Body of pancreas (tissue), 4 donors: ENCODE data around the gene STMP1.

Source experiments
- CTCF ChIP-seq, 7 experiments: fragments of 450-650 bp in 4 of 7; fragments of 200-600 bp in 3 of 7; sonication (generic) in 3 of 7; IDR thresholded peaks; one replicate each; pipeline ENCODE4 v1.5.1; 2016 to 2019; ENCODE audit warnings: antibody characterized with exemption in 7 of 7
- POLR2A ChIP-seq, 3 donors: fragments of 450-650 bp; IDR thresholded peaks; one replicate each; pipeline ENCODE4 v1.6.1; 2016; ENCODE audit warnings: antibody characterized with exemption in 3 of 3, mild to moderate bottlenecking in 2 of 3

GRCh38 chr7:135706858-135707569, 44.7 kb downstream of the STMP1 start:
- TF ChIP-seq POLR2A (IDR thresholded peaks at IDR 0.05) (no peak), CTCF (IDR thresholded peaks at IDR 0.05) (no peak)
